Esophagus squamous epithelium (tissue), 5 donors: ENCODE results near the gene TSPAN18. TPM values are rescaled to one million over a fixed set of nuclear protein-coding genes. Genes with fewer than 3 reads are reported as not detected.
A peak's percentile ranks its signal among the peaks of the same experiment; 100 is the strongest.

Experiments
- DNase-seq: peaks from one replicate; lab custom pipeline; 2025; lab: John Stamatoyannopoulos, UW
- H3K27ac ChIP-seq, 4 donors: fragments of 200-600 bp; sonication (generic); one replicate each; pipeline ENCODE4 v1.5.1; 2016 to 2019; ENCODE audit warnings: mild to moderate bottlenecking in 1 of 4
- H3K27me3 ChIP-seq, 4 donors: fragments of 200-600 bp; sonication (generic); 1 replicate in 3 of 4; 2 replicates in 1 of 4; pipeline versions ENCODE4 v1.5.1 to v1.6.0; 2017 to 2021; ENCODE audit warnings: antibody characterized with exemption in 1 of 4
- H3K36me3 ChIP-seq, 3 donors: fragments of 200-600 bp; sonication (generic); one replicate each; pipeline ENCODE4 v1.5.1; 2016 to 2019
- H3K4me1 ChIP-seq, 3 donors: fragments of 200-600 bp; sonication (generic); one replicate each; pipeline ENCODE4 v1.5.1; 2017 to 2019
- H3K4me3 ChIP-seq, 4 donors: fragments of 200-600 bp; sonication (generic); 1 replicate in 3 of 4; 2 replicates in 1 of 4; pipeline ENCODE4 v1.5.1; 2016 to 2019; ENCODE audit warnings: mild to moderate bottlenecking in 2 of 4, moderate library complexity in 1 of 4
- H3K9me3 ChIP-seq, 3 donors: fragments of 200-600 bp; sonication (generic); one replicate each; pipeline ENCODE4 v1.5.1; 2016 to 2019
- CTCF ChIP-seq, 6 experiments: fragments of 450-650 bp in 4 of 6; fragments of 200-600 bp in 2 of 6; sonication (generic) in 2 of 6; IDR thresholded peaks; one replicate each; pipeline ENCODE4 v1.5.1; 2016 to 2019; ENCODE audit warnings: antibody characterized with exemption in 6 of 6, mild to moderate bottlenecking in 4 of 6, moderate library complexity in 4 of 6
- POLR2A ChIP-seq, 4 donors: fragments of 450-650 bp; IDR thresholded peaks; one replicate each; pipeline ENCODE4 v1.6.1; 2017; ENCODE audit warnings: antibody characterized with exemption in 4 of 4, mild to moderate bottlenecking in 4 of 4, moderate library complexity in 3 of 4
- WGBS, 2 donors: methylation state at CpG; one replicate each; pipeline ENCODE4 v1.1.5; 2018; 5-methylcytosine and 5-hydroxymethylcytosine counted together
- intact Hi-C: fragments of 100-400 bp; cut with DNase I; formaldehyde crosslinking; loops from one replicate; pipeline ENCODE4 v1.15.0; 2022
- total RNA-seq, 4 donors: library from RNA; depleted of rRNA; stranded (reverse); fragments of >200 nt; gene quantifications; one replicate each; pipeline ENCODE4 v1.1.0, GENCODE V29; 2016
- donor health status: DM: yes; HTN: yes; CAD: no.

Gene TSPAN18
- total RNA-seq, 4 donors from 2014 or later = 0.80 to 4.4 (median 2.0) TPM

GRCh38 chr11:44788536-44789261 lies 61.9 kb downstream of the TSPAN18 start:
- Histone ChIP-seq H3K4me1 (peaks cover 0 to 20% (median 7%) of the 10 kb centered on the region in 3 donors), H3K27ac (peak overlapping the region in 1 of 4 donors; percentile 42), H3K9me3 (no peaks in the 10 kb centered on the region), H3K27me3 (no peaks in the 10 kb centered on the region), H3K4me3 (no peak overlapping the region), H3K36me3 (no peaks in the 10 kb centered on the region)
- TF ChIP-seq POLR2A (IDR thresholded peaks at IDR 0.05) = no peak
- TF ChIP-seq CTCF (IDR thresholded peaks at IDR 0.05) = no peak
- 46 to 66% methylated on average over 15 to 18 of the region's 18 CpGs for WGBS, 2 donors
- intact Hi-C loops = no loop called here
- DNase-seq = no peak

GRCh38 chr11:44789496-44789895 lies 62.7 kb downstream of the TSPAN18 start:
- no peak for DNase-seq
- TF ChIP-seq POLR2A (IDR thresholded peaks at IDR 0.05) (no peak), CTCF (IDR thresholded peaks at IDR 0.05) (no peak)
- intact Hi-C loops = no loop called here
- Histone ChIP-seq H3K4me1 (peaks cover 0 to 23% (median 7%) of the 10 kb centered on the region in 3 donors), H3K36me3 (no peaks in the 10 kb centered on the region), H3K27ac (peak overlapping the region in 1 of 4 donors; percentile 42), H3K4me3 (no peak overlapping the region), H3K9me3 (no peaks in the 10 kb centered on the region), H3K27me3 (no peaks in the 10 kb centered on the region)
- WGBS, 2 donors = 56 to 59% methylated on average over 3 of the region's 3 CpGs

GRCh38 chr11:44790211-44790610 lies 63.4 kb downstream of the TSPAN18 start:
- Histone ChIP-seq H3K9me3 (no peaks in the 10 kb centered on the region), H3K27ac (no peak overlapping the region), H3K4me3 (no peak overlapping the region), H3K4me1 (peaks cover 0 to 23% (median 7%) of the 10 kb centered on the region in 3 donors), H3K36me3 (no peaks in the 10 kb centered on the region), H3K27me3 (no peaks in the 10 kb centered on the region)
- DNase-seq = no peak
- intact Hi-C loops = no loop called here
- TF ChIP-seq CTCF (IDR thresholded peaks at IDR 0.05) (no peak), POLR2A (IDR thresholded peaks at IDR 0.05) (no peak)
- WGBS, 2 donors = 85 to 93% methylated on average over 10 of the region's 10 CpGs

GRCh38 chr11:44791316-44791925 lies 64.7 kb downstream of the TSPAN18 start:
- 60 to 93% methylated on average over 6 to 9 of the region's 13 CpGs for WGBS, 2 donors
- Histone ChIP-seq H3K4me3 (no peak overlapping the region), H3K27me3 (peaks cover 0 to under 1% (median 0%) of the 10 kb centered on the region in 4 donors), H3K27ac (no peak overlapping the region), H3K4me1 (peaks cover 0 to 23% (median 7%) of the 10 kb centered on the region in 3 donors), H3K9me3 (no peaks in the 10 kb centered on the region), H3K36me3 (no peaks in the 10 kb centered on the region)
- no peak for DNase-seq
- intact Hi-C loops = no loop called here
- TF ChIP-seq CTCF (IDR thresholded peaks at IDR 0.05) = no peak
- TF ChIP-seq POLR2A (IDR thresholded peaks at IDR 0.05) = no peak

GRCh38 chr11:44792171-44792570 lies 65.4 kb downstream of the TSPAN18 start:
- peaks cover 0 to 23% (median 7%) of the 10 kb centered on the region in 3 donors for H3K4me1 ChIP-seq
- peak overlapping the region in 3 of 4 donors; percentile 22 to 60 (median 49) for H3K27ac ChIP-seq
- no peaks in the 10 kb centered on the region for H3K9me3 ChIP-seq
- no peak for DNase-seq
- H3K4me3 ChIP-seq = no peak overlapping the region
- H3K36me3 ChIP-seq = no peaks in the 10 kb centered on the region
- WGBS, 2 donors = 90 to 92% methylated on average over 8 of the region's 8 CpGs
- intact Hi-C loops = no loop called here
- H3K27me3 ChIP-seq = peaks cover 0 to 4% (median 0%) of the 10 kb centered on the region in 4 donors
- TF ChIP-seq POLR2A (IDR thresholded peaks at IDR 0.05) = no peak
- TF ChIP-seq CTCF (IDR thresholded peaks at IDR 0.05) = no peak
